Endothelial cell of umbilical vein (primary cell): Measurements from ENCODE around the gene HDLBP. TPM values are rescaled to one million over a fixed set of nuclear protein-coding genes. Genes with fewer than 3 reads are reported as not detected.
A peak's percentile ranks its signal among the peaks of the same experiment; 100 is the strongest.

Source experiments
- BruUV-seq: library from RNA; stranded (reverse); fragments of 400-500 nt; replicated peaks from 2 replicates; lab custom pipeline; 2021; lab: Mats Ljungman, UMichigan
- CTCF ChIA-PET: fragments of 300-600, 350-600 bp; sonication (Branson Sonifier 250); formaldehyde crosslinking; loops from one replicate; lab custom pipeline; 2021; ENCODE audit warnings: antibody characterized with exemption, inconsistent platforms; lab: Charles Lee
- POLR2A ChIA-PET: fragments of 300-600, 350-600 bp; sonication (Branson Sonifier 250); formaldehyde crosslinking; loops from one replicate; lab custom pipeline; 2021; ENCODE audit warnings: antibody characterized with exemption, inconsistent platforms; lab: Charles Lee
- DNase-seq: peaks from one replicate; pipeline ENCODE4 v3.0.0-alpha.2; 2011; ENCODE audit warnings: low read depth, low spot score
- FAIRE-seq: peaks from 2 replicates; lab custom pipeline; 2011; peaks lifted over from hg19 to GRCh38; lab: Jason Lieb, UNC
- H2AFZ ChIP-seq: 2 replicates; pipeline ENCODE4 v1.6.0; 2012; ENCODE audit warnings: low read depth, low read length, control low read depth, inconsistent platforms
- H3K27ac ChIP-seq: 2 replicates; pipeline ENCODE4 v1.5.1; 2011; ENCODE audit warnings: low read depth, mild to moderate bottlenecking, control low read depth, low read length, moderate library complexity; ENCODE audit not compliant: insufficient read depth
- H3K27me3 ChIP-seq, 2 experiments: 2 replicates each; pipeline versions ENCODE4 v1.6.0 to v1.6.1; 2011; ENCODE audit warnings: low read length in 2 of 2, mixed read lengths in 1 of 2; ENCODE audit not compliant: control insufficient read depth in 2 of 2, insufficient read depth in 2 of 2
- H3K36me3 ChIP-seq, 2 experiments: 2 replicates in 1 of 2; 3 replicates in 1 of 2; pipeline ENCODE4 v1.5.1; 2011; ENCODE audit warnings: low read length in 2 of 2, mild to moderate bottlenecking in 1 of 2, moderate library complexity in 1 of 2; ENCODE audit not compliant: control insufficient read depth in 2 of 2, insufficient read depth in 2 of 2; ENCODE audit errors: extremely low read depth in 1 of 2
- H3K4me1 ChIP-seq: 3 replicates; pipeline ENCODE4 v1.5.1; 2011; ENCODE audit warnings: mild to moderate bottlenecking, low read length; ENCODE audit not compliant: control insufficient read depth, insufficient read depth; ENCODE audit errors: extremely low read depth
- H3K4me2 ChIP-seq: 2 replicates; pipeline ENCODE4 v1.6.1; 2011; ENCODE audit warnings: low read length, control low read depth, mixed read lengths; ENCODE audit not compliant: insufficient read depth
- H3K4me3 ChIP-seq, 3 experiments: fragments of 200-600 bp in 1 of 3; sonication (generic), shearing (Covaris generic) in 1 of 3; replicated peaks in 1 of 3; 2 replicates each; pipeline ENCODE4 v1.5.1; 2011 to 2016; ENCODE audit warnings: control low read depth in 3 of 3, low read length in 3 of 3, mild to moderate bottlenecking in 2 of 3, inconsistent platforms in 1 of 3, low read depth in 1 of 3, moderate library complexity in 1 of 3; ENCODE audit not compliant: insufficient read depth in 1 of 3
- H3K79me2 ChIP-seq: 2 replicates; pipeline ENCODE4 v1.6.0; 2012; ENCODE audit warnings: low read length, inconsistent platforms; ENCODE audit not compliant: control insufficient read depth, insufficient read depth
- H3K9ac ChIP-seq: replicated peaks from 2 replicates; pipeline ENCODE3; 2011; ENCODE audit warnings: low read length, control low read depth; ENCODE audit not compliant: insufficient read depth; ENCODE audit errors: extremely low read depth
- H3K9me1 ChIP-seq: replicated peaks from 3 replicates; pipeline ENCODE4 v1.6.0; 2011; ENCODE audit warnings: mild to moderate bottlenecking, low read length; ENCODE audit not compliant: control insufficient read depth, insufficient read depth; ENCODE audit errors: extremely low read depth
- H3K9me3 ChIP-seq: replicated peaks from 2 replicates; pipeline ENCODE4 v1.5.1; 2012; ENCODE audit warnings: low read length, inconsistent platforms; ENCODE audit not compliant: control insufficient read depth, insufficient read depth
- H4K20me1 ChIP-seq: replicated peaks from 2 replicates; pipeline ENCODE3; 2011; ENCODE audit warnings: mild to moderate bottlenecking, low read length; ENCODE audit not compliant: control insufficient read depth, insufficient read depth; ENCODE audit errors: extremely low read depth
- CTCF ChIP-seq, 2 donors: IDR thresholded peaks; 1 replicate in 1 of 2; 2 replicates in 1 of 2; pipeline ENCODE4 v1.5.1; 2011; ENCODE audit warnings: low read length in 2 of 2, mild to moderate bottlenecking in 2 of 2, moderate library complexity in 2 of 2, control low read depth in 1 of 2, inconsistent platforms in 1 of 2, low read depth in 1 of 2; ENCODE audit not compliant: insufficient read depth in 1 of 2; ENCODE audit errors: extremely low read depth in 1 of 2
- EZH2 ChIP-seq: IDR thresholded peaks from 2 replicates; pipeline ENCODE4 v1.6.1; 2012; ENCODE audit warnings: borderline replicate concordance, low read depth, mild to moderate bottlenecking, moderate library complexity, low read length, inconsistent platforms; ENCODE audit not compliant: severe bottlenecking
- JUN ChIP-seq: IDR thresholded peaks from 2 replicates; pipeline ENCODE4 v1.6.1; 2011; ENCODE audit warnings: borderline replicate concordance, low read depth; ENCODE audit not compliant: insufficient read length, insufficient read depth
- MAX ChIP-seq: IDR thresholded peaks from 2 replicates; pipeline ENCODE4 v1.6.1; 2011; ENCODE audit not compliant: insufficient read depth, insufficient read length
- POLR2A ChIP-seq: IDR thresholded peaks from 2 replicates; pipeline ENCODE4 v1.6.1; 2012; ENCODE audit warnings: low read depth, mild to moderate bottlenecking, control low read depth, low read length
- POLR2AphosphoS5 ChIP-seq: IDR thresholded peaks from 2 replicates; pipeline ENCODE4 v1.6.1; 2012; ENCODE audit warnings: low read depth, mild to moderate bottlenecking, control low read depth, low read length, moderate library complexity; ENCODE audit not compliant: insufficient read depth
- dilution Hi-C: fragments of 300-500 bp; cut with MboI; formaldehyde crosslinking; loops from one replicate; pipeline ENCODE4 v1.15.0; 2019; ENCODE audit warnings: low sequenced_read_pairs; ENCODE audit not compliant: extremely low pct_ligation_motif_present
- intact Hi-C: fragments of 100-400 bp; cut with micrococcal nuclease; formaldehyde crosslinking; loops from one replicate; pipeline ENCODE4 v1.10.0; 2022
- polyA plus RNA-seq, 4 experiments: library from polyadenylated mRNA; depleted of rRNA in 3 of 4; stranded (reverse) in 3 of 4; unstranded in 1 of 4; fragments of >200 nt; gene quantifications; 2 replicates each; pipeline versions ENCODE4 v1.2.1 to v1.2.3, GENCODE V29; 2011 to 2012; ENCODE audit warnings: missing spikeins in 1 of 4
- total RNA-seq: library from RNA; stranded (reverse); gene quantifications from 2 replicates; pipeline ENCODE4 v1.2.3, GENCODE V29; 2021

Gene HDLBP
- total and polyA plus RNA-seq, 2 donors (not counting 3 experiments of a cell fraction or from before 2014, with no cell fraction given): 379 to 569 TPM

GRCh38 chr2:241358470-241358869, 43.0 kb upstream of the HDLBP start:
- Histone ChIP-seq H2AFZ (no peak overlapping the region), H3K79me2 (peaks cover 58% of the 10 kb centered on the region), H3K4me1 (peaks cover 21% of the 10 kb centered on the region), H4K20me1 (no peaks in the 10 kb centered on the region), H3K27me3 (no peaks in the 10 kb centered on the region), H3K36me3 (peaks cover 4 to 6% of the 10 kb centered on the region in 2 experiments), H3K9ac (peak overlapping the region; percentile 42), H3K9me1 (no peaks in the 10 kb centered on the region), H3K4me3 (peak overlapping the region in 1 of 3 experiments; percentile 15), H3K27ac (peak overlapping the region; percentile 57), H3K4me2 (peak overlapping the region; percentile 83), H3K9me3 (no peaks in the 10 kb centered on the region)
- dilution Hi-C loops: no loop called here
- CTCF ChIA-PET: interaction anchor here (0.7 to 1.4 kb wide), 10 partner anchors 10 to 301 kb away, joined by 3 to 8 read pairs (median 3); partner anchors contain the start of genes ATG4B and STK25
- POLR2A ChIA-PET: interaction anchor here (1.3 kb wide), 1 partner anchor 16 kb away, joined by 3 read pairs; no protein-coding TSS in a partner anchor
- DNase-seq (peak; percentile 89), FAIRE-seq (peak; percentile 76)
- intact Hi-C loops: loop anchor here (5.0 kb wide), 5 partner anchors 149 to 524 kb away; partner anchors contain the start of genes BOK, ING5 and STK25
- no peak for TF ChIP-seq JUN
- TF ChIP-seq MAX: no peak
- TF ChIP-seq POLR2A: no peak
- TF ChIP-seq EZH2: no peak
- TF ChIP-seq POLR2AphosphoS5: no peak
- TF ChIP-seq CTCF (IDR thresholded peaks at IDR 0.05; ENCODE audit: extremely low read depth in 1 of 2, insufficient read depth in 1 of 2, low read depth in 1 of 2, low read length in 2 of 2): no peak
- BruUV-seq: no TSS peak
